Heart left ventricle (tissue), 16 donors: ENCODE data around the gene KRT31. TPM values are rescaled to one million over a fixed set of nuclear protein-coding genes. Genes with fewer than 3 reads are reported as not detected.

Experiments
- ATAC-seq, 4 donors: fragments of 200-7000 bp; cut with Tn5 transposase; one replicate each; pipeline ENCODE4 v1.9.1; 2020 to 2022; ENCODE audit warnings: moderate library complexity in 4 of 4, mild to moderate bottlenecking in 3 of 4, moderate number of reproducible peaks in 1 of 4
- DNase-seq, 5 donors: peaks; one replicate each; pipeline ENCODE4 v3.0.0-alpha.2; 2020
- H3K27ac ChIP-seq, 12 donors: fragments of 200-600 bp; sonication (generic) in 4 of 12; one replicate each; pipeline versions ENCODE4 v1.5.0 to v1.8.0; 2016 to 2022; ENCODE audit warnings: mild to moderate bottlenecking in 2 of 12
- H3K27me3 ChIP-seq, 9 donors: fragments of 200-600 bp; sonication (generic) in 2 of 9; one replicate each; pipeline versions ENCODE4 v1.5.1 to v1.8.0; 2016 to 2022; ENCODE audit warnings: mild to moderate bottlenecking in 3 of 9
- H3K36me3 ChIP-seq, 9 donors: fragments of 200-600 bp; sonication (generic) in 2 of 9; one replicate each; pipeline versions ENCODE4 v1.5.0 to v1.8.0; 2018 to 2022; ENCODE audit warnings: mild to moderate bottlenecking in 2 of 9
- H3K4me1 ChIP-seq, 12 donors: fragments of 200-600 bp; sonication (generic) in 4 of 12; one replicate each; pipeline versions ENCODE4 v1.5.0 to v1.8.0; 2016 to 2022; ENCODE audit warnings: mild to moderate bottlenecking in 3 of 12
- H3K4me3 ChIP-seq, 12 donors: fragments of 200-600 bp; sonication (generic) in 4 of 12; one replicate each; pipeline versions ENCODE4 v1.5.0 to v1.8.0; 2017 to 2022; ENCODE audit warnings: mild to moderate bottlenecking in 9 of 12, moderate library complexity in 4 of 12
- H3K9me3 ChIP-seq, 12 donors: fragments of 200-600 bp; sonication (generic) in 4 of 12; one replicate each; pipeline versions ENCODE4 v1.5.0 to v1.8.0; 2016 to 2022; ENCODE audit warnings: mild to moderate bottlenecking in 1 of 12
- POLR2A ChIP-seq, 2 donors: fragments of 450-650 bp; IDR thresholded peaks; one replicate each; pipeline ENCODE4 v1.6.1; 2017; ENCODE audit warnings: antibody characterized with exemption in 2 of 2, mild to moderate bottlenecking in 2 of 2, moderate library complexity in 2 of 2
- WGBS, 4 donors: extraction: QIAGEN DNeasy Blood & Tissue Kit in 2 of 4; methylation state at CpG; one replicate each; pipeline versions ENCODE4 v1.1.5 to v1.1.7; 2013 to 2018; 5-methylcytosine and 5-hydroxymethylcytosine counted together
- intact Hi-C, 10 donors: fragments of 100-400 bp; cut with DNase I; formaldehyde crosslinking; loops; one replicate each; pipeline versions ENCODE4 v1.11.1 to v1.14.2; 2022
- polyA plus RNA-seq, 2 donors: library from polyadenylated mRNA; stranded (reverse); fragments of 200-250 nt; gene quantifications; one replicate each; pipeline ENCODE4 v1.2.3, GENCODE V29; 2013
- total RNA-seq, 9 donors: library from RNA; depleted of rRNA in 2 of 9; stranded (reverse); fragments of >200 nt in 2 of 9; fragmentation: NEBNext Ultra II Directional in 3 of 9; extraction: Animal tissue kit (Norgen Biotek cat#: 25700) in 3 of 9; gene quantifications; one replicate each; pipeline versions ENCODE4 v1.1.0 to v1.2.4, GENCODE V29; 2016 to 2023
- TF ChIP-seq, protein P1 (sequence below), 12 donors: fragments of 200-600 bp; sonication (generic) in 4 of 12; IDR thresholded peaks; one replicate each; pipeline versions ENCODE4 v1.5.0 to v1.8.0; 2018 to 2022; ENCODE audit warnings: antibody characterized with exemption in 12 of 12, mild to moderate bottlenecking in 5 of 12
- donor health status: ischemic (EF 13 %, LVEDD 7.1; RV severe dilation, severe dysfunction).
- donor health status: healthy with polysubstance abuse.
- donor health status: DM: no; HTN: yes; CAD: no.
- donor health status: DM: no; HTN: no; CAD: no.
- donor health status: ischemic (EF 25% LVEDD 6.9; RV normal size, moderate dysfunction).
- donor health status: ischemic (EF 25% LVEDD 5.7; RV mildly dilated, moderate dysfunction).
- donor health status: healthy.
- donor health status: DM: yes; HTN: yes; CAD: no.
- donor health status: ischemic (EF 35%, LVEDD 5.7; RV mildly dilated, moderate dysfunction).
- donor health status: nonischemic (EF 11% LVEDD 7.7; RV severe dilation, severe dysfunction).
- donor health status: DM: yes; HTN: yes; CAD: no.
- donor health status: PGD.
- donor health status: ischemic (EF 29% LVEDD 5.4; RV normal size, mild dysfunction).
- donor health status: nonischemic (EF 23%, LVEDD 6.1; RV moderate dilation, normal function).

Gene KRT31
- total and polyA plus RNA-seq, 11 donors: not detected

DNA sequence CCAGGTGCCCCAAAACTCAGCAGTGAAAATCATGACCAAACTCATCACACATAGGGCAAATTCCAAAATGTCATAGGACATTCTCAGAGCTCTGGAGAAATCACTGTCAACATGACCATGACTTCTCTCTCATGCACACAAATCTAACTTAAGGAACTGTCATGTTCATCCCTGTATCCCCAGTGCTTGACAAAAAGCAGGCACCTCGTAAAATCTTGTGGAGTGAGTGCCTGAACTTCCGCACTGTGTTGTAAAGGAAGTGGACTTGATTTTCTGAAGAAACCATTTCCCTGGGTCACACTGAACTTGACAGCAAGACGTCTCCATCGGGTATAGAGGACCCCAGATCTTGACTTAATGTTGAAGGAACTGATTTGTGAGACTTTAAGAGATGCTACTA is 24.2 kb upstream of the KRT31 start:
- H3K27ac ChIP-seq: no peak overlapping the region
- H3K4me1 ChIP-seq: peaks cover 0 to 8% (median under 1%) of the 10 kb centered on the region in 12 donors
- H3K9me3 ChIP-seq: no peaks in the 10 kb centered on the region
- 62 to 80% (median 69%) methylated on average over 4 of the region's 4 CpGs for WGBS, 4 donors
- no peaks in the 10 kb centered on the region for H3K36me3 ChIP-seq
- intact Hi-C loops: no loop called here
- no peak for DNase-seq
- peaks cover 0 to 5% (median 0%) of the 10 kb centered on the region in 9 donors for H3K27me3 ChIP-seq
- TF ChIP-seq, protein P1, sequence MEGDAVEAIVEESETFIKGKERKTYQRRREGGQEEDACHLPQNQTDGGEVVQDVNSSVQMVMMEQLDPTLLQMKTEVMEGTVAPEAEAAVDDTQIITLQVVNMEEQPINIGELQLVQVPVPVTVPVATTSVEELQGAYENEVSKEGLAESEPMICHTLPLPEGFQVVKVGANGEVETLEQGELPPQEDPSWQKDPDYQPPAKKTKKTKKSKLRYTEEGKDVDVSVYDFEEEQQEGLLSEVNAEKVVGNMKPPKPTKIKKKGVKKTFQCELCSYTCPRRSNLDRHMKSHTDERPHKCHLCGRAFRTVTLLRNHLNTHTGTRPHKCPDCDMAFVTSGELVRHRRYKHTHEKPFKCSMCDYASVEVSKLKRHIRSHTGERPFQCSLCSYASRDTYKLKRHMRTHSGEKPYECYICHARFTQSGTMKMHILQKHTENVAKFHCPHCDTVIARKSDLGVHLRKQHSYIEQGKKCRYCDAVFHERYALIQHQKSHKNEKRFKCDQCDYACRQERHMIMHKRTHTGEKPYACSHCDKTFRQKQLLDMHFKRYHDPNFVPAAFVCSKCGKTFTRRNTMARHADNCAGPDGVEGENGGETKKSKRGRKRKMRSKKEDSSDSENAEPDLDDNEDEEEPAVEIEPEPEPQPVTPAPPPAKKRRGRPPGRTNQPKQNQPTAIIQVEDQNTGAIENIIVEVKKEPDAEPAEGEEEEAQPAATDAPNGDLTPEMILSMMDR (IDR thresholded peaks at IDR 0.05): no peak
- no peak for TF ChIP-seq POLR2A (IDR thresholded peaks at IDR 0.05)
- no peak overlapping the region for H3K4me3 ChIP-seq
- no peak for ATAC-seq

DNA sequence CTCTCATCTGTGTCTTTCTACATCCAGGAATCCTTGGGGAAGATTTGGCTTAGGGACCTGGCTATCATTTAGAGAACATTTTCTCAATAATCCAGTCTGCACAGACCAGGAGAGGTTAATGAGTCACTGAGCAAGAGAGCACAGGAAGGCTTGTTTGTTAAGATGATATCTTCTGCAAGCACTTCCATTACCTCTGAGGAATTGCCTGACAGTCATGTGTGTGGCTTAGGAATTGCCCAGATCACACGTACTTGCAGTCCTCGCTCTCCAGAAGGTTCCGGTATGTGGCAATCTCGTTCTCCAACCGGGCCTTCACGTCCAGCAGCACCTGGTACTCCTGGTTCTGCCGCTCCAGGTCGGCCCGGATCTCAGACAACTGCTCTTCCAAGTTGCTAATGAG is 23.7 kb upstream of the KRT31 start:
- ATAC-seq: no peak
- no peak for DNase-seq
- Histone ChIP-seq H3K27ac (no peak overlapping the region), H3K4me1 (peaks cover 0 to 9% (median 4%) of the 10 kb centered on the region in 12 donors), H3K36me3 (no peaks in the 10 kb centered on the region), H3K9me3 (no peaks in the 10 kb centered on the region), H3K4me3 (no peak overlapping the region), H3K27me3 (peaks cover 0 to under 1% (median 0%) of the 10 kb centered on the region in 9 donors)
- TF ChIP-seq, protein P1 (IDR thresholded peaks at IDR 0.05): no peak
- no peak for TF ChIP-seq POLR2A (IDR thresholded peaks at IDR 0.05)
- intact Hi-C loops: no loop called here
- 75 to 84% (median 82%) methylated on average over 9 of the region's 9 CpGs for WGBS, 4 donors

DNA sequence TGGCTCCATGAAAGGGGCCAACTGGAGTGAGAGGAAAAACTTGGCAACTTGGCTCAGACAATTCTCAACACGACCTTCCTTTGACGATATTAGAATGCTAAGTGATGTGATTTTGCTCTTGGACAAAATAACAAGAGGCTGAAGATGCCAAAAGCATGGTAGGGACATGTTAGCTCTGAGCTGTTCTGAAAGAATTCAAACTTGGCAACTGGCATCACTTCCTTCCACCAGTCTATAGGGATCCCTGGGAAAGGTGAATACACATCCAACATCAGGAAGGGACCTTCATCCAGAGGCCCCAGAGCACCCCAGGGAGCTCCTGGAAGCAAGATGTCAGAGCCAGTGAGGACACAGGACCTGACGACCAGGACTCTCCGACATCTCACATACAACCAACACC is 22.7 kb upstream of the KRT31 start:
- H3K36me3 ChIP-seq: no peaks in the 10 kb centered on the region
- TF ChIP-seq, protein P1 (IDR thresholded peaks at IDR 0.05): no peak
- WGBS, 4 donors: 62 to 69% (median 65%) methylated on average over 4 of the region's 4 CpGs
- H3K4me3 ChIP-seq: no peak overlapping the region
- intact Hi-C loops: no loop called here
- peaks cover 0 to 14% (median 4%) of the 10 kb centered on the region in 12 donors for H3K4me1 ChIP-seq
- ATAC-seq: no peak
- H3K27ac ChIP-seq: no peak overlapping the region
- H3K9me3 ChIP-seq: no peaks in the 10 kb centered on the region
- H3K27me3 ChIP-seq: no peaks in the 10 kb centered on the region
- DNase-seq: no peak

DNA sequence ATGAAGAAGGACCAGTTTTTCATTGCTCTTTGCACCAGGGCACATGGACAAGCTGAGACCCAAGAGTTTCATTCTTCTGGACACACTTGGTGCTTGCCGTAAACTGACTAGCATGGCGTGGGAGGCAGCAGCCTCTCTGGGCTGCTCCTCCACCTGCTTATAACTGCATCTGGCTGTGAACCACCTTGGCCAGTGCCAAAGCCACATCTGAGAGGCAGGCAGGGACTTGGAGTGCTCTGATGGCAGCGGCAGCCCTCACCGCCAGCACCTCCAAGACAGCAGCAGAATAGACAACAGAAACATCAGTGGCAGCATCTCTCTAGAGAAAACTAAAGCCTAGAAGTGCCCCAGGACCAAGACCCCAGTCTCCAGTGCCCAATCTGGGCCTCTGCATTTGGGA is 22.3 kb upstream of the KRT31 start:
- Histone ChIP-seq H3K36me3 (no peaks in the 10 kb centered on the region), H3K4me3 (no peak overlapping the region), H3K9me3 (no peaks in the 10 kb centered on the region), H3K4me1 (peaks cover 0 to 14% (median 4%) of the 10 kb centered on the region in 12 donors), H3K27ac (no peak overlapping the region), H3K27me3 (no peaks in the 10 kb centered on the region)
- no peak for ATAC-seq
- TF ChIP-seq, protein P1 (IDR thresholded peaks at IDR 0.05): no peak
- no peak for TF ChIP-seq POLR2A (IDR thresholded peaks at IDR 0.05)
- 88 to 94% (median 93%) methylated on average over 3 to 4 of the region's 4 CpGs for WGBS, 4 donors
- DNase-seq: no peak
- intact Hi-C loops: no loop called here
